Melanocyte of skin (primary cell): ENCODE measurements around the gene SZRD1. TPM values are rescaled to one million over a fixed set of nuclear protein-coding genes. Genes with fewer than 3 reads are reported as not detected.

Source experiments
- total RNA-seq, 2 donors: library from RNA; depleted of rRNA; stranded (reverse); fragments of >200 nt; gene quantifications; 2 replicates each; pipeline ENCODE4 v1.2.3, GENCODE V29; 2012

Gene SZRD1, protein sequence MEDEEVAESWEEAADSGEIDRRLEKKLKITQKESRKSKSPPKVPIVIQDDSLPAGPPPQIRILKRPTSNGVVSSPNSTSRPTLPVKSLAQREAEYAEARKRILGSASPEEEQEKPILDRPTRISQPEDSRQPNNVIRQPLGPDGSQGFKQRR
- total RNA-seq: 10 to 100 TPM; 64.0 to 70.6 TPM

DNA sequence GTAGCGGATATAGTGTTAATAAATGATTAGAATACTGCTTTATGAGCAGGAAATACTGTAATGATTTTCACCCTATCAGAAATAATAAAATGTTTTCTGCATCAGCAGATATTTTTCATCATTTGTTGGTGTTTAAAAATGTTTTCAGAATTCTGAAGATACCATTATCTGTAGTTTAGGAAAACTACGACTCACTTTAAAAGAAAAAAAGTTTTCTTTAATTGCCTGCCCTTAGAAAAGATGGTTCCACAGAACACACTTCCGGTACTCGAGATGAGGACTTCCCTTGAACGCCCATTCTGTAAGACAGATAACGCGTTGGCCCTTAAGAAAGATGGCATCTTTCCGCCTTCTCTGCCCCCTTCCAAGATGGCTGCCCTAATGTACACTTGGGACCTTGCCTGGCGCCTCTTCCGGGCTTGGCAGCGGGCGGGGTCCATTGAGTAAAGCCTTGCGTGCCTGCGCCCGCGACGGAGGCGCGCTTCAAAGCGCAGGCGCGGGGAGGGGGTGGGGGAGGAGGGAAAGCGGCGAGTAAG lies at the start of gene SZRD1:
TSS of gene SZRD1 (plus strand) at position 521 of the 536 bp plus-strand sequence. CDS start 16 bp downstream, outside the sequence.

DNA sequence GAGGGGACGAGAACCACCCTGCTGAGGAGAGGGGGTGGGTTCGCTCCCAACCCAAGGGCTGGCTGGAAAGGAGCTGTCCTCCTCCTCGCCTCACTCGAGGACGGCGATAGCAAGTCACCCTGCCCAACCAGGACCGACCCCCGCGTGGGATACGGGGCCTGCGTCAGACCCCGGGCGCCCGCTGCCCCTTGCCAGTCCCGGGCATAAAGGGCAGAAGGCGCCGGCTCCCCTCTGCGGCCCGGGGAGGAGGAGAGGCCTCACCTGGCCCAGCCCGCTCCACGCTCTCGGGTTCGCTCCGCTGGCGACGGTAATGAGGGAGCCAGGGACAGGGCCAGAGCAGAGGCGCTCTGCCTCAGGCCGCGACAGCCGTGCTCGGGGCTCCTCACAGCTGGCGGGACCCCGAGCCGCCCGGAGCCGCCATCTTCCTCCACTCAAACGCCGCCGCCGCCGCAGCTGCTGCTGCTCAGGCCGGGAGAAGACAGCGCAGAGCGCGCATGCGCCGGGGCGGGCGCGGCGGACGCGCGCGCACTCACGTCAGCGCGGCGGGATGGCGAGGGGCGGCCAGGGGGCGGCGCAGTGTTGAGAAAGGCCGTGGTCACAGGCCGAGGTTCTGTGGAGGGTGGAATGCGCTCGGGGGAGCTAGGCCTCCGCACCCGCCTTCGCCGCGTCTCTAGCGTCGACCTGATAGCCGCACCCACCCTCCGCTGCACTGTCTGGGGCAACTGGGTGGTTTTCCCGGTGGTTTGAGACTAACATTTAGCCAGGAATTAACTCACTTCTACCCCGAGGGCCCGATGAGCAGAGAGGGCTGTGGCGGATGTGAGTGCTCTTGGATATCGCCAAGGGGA lies 14.8 kb upstream of the SZRD1 start, which contains the start of gene FBXO42:
TSS of gene FBXO42 (minus strand) at position 487 of the 848 bp plus-strand sequence. CDS start 37,062 bp downstream, outside the sequence.

DNA sequence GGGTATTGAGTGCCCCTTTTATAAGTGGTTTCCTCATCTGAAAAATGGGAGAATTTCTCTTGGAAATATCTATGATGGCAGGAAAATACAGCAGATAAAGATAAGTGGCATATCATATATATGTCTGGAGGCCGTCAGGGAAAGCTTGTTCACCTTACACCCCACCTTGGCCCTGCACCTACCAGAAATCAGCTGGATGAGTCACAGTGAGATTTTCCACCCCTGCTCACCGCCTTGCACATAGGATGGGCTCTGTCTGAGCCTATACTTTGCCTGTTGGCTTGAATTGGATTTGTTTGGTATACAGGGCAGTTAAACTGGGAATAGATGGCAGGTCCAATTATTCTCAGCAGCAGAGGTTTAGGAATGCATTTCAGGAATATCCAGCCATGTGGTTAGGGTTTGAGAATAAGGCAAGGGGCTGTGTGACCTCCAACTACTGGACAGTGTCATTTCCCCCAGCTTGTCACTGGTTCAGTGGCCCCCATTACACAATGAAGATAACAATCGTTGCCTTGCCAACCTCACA lies 70.0 kb downstream of the SZRD1 start, which contains the start of gene SPATA21:
TSS of gene SPATA21 (minus strand) at position 479 of the 529 bp plus-strand sequence. CDS start 6,053 bp downstream, outside the sequence.

DNA sequence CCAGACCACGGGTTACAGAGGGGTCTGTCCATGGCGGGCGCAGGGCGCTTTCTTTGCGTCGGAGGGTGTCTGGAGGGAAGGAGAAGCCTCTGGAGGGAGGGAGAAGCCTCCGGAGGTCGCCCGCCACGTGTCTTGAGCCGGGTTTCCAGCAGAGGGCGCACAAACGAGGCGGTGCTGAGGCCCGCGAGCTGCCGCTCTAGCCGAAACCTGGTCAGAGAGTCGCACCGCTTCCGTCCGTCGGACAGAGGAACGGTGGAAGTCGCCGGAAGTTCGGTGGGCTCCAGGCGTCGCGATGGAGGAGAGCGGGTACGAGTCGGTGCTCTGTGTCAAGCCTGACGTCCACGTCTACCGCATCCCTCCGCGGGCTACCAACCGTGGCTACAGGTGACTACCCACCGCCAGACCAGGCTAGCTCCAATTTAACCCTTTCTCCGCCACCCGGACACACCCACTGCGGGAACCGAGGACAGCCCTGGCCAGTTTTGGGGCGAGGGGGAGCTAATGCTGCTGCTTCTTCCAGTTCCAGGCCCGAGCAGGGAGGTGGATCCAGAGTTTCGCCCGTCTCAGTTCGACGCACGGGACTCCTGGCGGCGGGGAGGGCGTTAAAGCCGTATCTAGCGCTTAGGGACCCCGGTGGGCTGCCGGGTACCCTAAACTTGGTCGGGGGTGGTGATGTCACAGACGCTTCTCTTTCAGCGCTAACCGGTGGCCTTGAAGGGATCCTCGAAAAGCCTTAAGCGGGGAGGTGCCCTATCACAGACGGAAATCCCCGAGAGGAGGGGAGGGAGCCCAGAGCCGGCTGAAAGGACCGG lies 73.6 kb downstream of the SZRD1 start, which contains the start of gene NECAP2:
TSS of gene NECAP2 (plus strand) at position 255 of the 812 bp plus-strand sequence. CDS start at position 293, 38 bp downstream.

Other genes with a start within 250 kb of the SZRD1 start
- 10 to 100 TPM in 1 of 2 donors, 1 to 10 TPM in 1; 2.1 to 11.7 TPM for gene EPHA2, start 211.2 kb upstream of the SZRD1 start, total RNA-seq
- 1 to 10 TPM; 5.2 to 5.3 TPM for gene ARHGEF19, start 154.6 kb upstream of the SZRD1 start, total RNA-seq
- gene CPLANE2, start 130.1 kb upstream of the SZRD1 start, total RNA-seq: 1 to 10 TPM; 5.7 to 7.2 TPM
- gene FBXO42, start 14.8 kb upstream of the SZRD1 start, total RNA-seq: 10 to 100 TPM; 12.3 to 16.9 TPM
- gene SPATA21, start 70.2 kb downstream of the SZRD1 start, total RNA-seq: not detected
- 10 to 100 TPM; 62.6 to 64.4 TPM for gene NECAP2, start 73.5 kb downstream of the SZRD1 start, total RNA-seq
- gene RNU1-1, start 147.0 kb downstream of the SZRD1 start, total RNA-seq: under 1 TPM; under 0.01 TPM
- gene NBPF1, start 246.3 kb downstream of the SZRD1 start, total RNA-seq: 10 to 100 TPM; 16.5 to 28.6 TPM